GDM1 (cell line): ENCODE results near the gene WNT4.
A peak's percentile ranks its signal among the peaks of the same experiment; 100 is the strongest.

Source experiments
- DNase-seq: peaks from one replicate; lab custom pipeline; 2025; lab: John Stamatoyannopoulos, UW

Gene WNT4

GRCh38 chr1:22163564-22163963 lies 20.7 kb upstream of the WNT4 start:
- no peak for DNase-seq

- no peak for DNase-seq
Observed at GRCh38 chr1:22163137-22163536, 20.2 kb upstream of the WNT4 start.

GRCh38 chr1:22159891-22160290 lies 17.0 kb upstream of the WNT4 start:
- no peak for DNase-seq

GRCh38 chr1:22158654-22159053 lies 15.8 kb upstream of the WNT4 start:
- no peak for DNase-seq

GRCh38 chr1:22157359-22157966 lies 14.6 kb upstream of the WNT4 start:
- DNase-seq, result no peak

GRCh38 chr1:22155517-22155916 lies 12.6 kb upstream of the WNT4 start:
- DNase-seq, result no peak

- no peak for DNase-seq
Observed at GRCh38 chr1:22154626-22155025, 11.7 kb upstream of the WNT4 start.

GRCh38 chr1:22153660-22154437 lies 11.0 kb upstream of the WNT4 start:
- no peak for DNase-seq

GRCh38 chr1:22150923-22151322 lies 8.0 kb upstream of the WNT4 start:
- DNase-seq, result no peak

GRCh38 chr1:22142315-22143064 lies 407 bp downstream of the WNT4 start:
- no peak for DNase-seq

GRCh38 chr1:22141554-22142314 lies 1.2 kb downstream of the WNT4 start:
- no peak for DNase-seq

- no peak for DNase-seq
Observed at GRCh38 chr1:22140694-22141093, 2.2 kb downstream of the WNT4 start.

- no peak for DNase-seq
Observed at GRCh38 chr1:22139817-22140216, 3.1 kb downstream of the WNT4 start.

GRCh38 chr1:22139066-22139594 lies 3.8 kb downstream of the WNT4 start:
- no peak for DNase-seq

GRCh38 chr1:22137004-22137720 lies 5.7 kb downstream of the WNT4 start:
- no peak for DNase-seq

GRCh38 chr1:22133931-22134324 lies 9.0 kb downstream of the WNT4 start:
- no peak for DNase-seq

- DNase-seq, result no peak
Observed at GRCh38 chr1:22133247-22133930, 9.5 kb downstream of the WNT4 start.

GRCh38 chr1:22132517-22133235 lies 10.2 kb downstream of the WNT4 start:
- no peak for DNase-seq

- peak; percentile 5 for DNase-seq
Observed at GRCh38 chr1:22131875-22132486, 10.9 kb downstream of the WNT4 start.

- no peak for DNase-seq
Observed at GRCh38 chr1:22131062-22131461, 11.8 kb downstream of the WNT4 start.
